ENCODE measurements around the gene TSPAN31. TPM values are rescaled to one million over a fixed set of nuclear protein-coding genes. Genes with fewer than 3 reads are reported as not detected.

Gene TSPAN31
- total and polyA plus RNA-seq, 9 of the 15 experiments (the other 6 are each of a cell fraction or from before 2014, with no cell fraction given) = 11.3 to 26.4 (median 14.3) TPM

GRCh38 chr12:57741844-57742738 is 2.7 kb upstream of the TSPAN31 start:
- Histone ChIP-seq H3K36me3 (ENCODE audit: control insufficient read depth, insufficient read depth, low read length) (peaks cover 13% of the 10 kb centered on the region), H3K4me1 (replicated peaks in 1 of 2; ENCODE audit: control insufficient read depth in 2 of 2, insufficient read depth in 2 of 2, low read length in 2 of 2) (peaks cover 7 to 27% of the 10 kb centered on the region in 2 experiments; a peak in 4 of 5 replicates), H3K9ac (ENCODE audit: insufficient read depth in 1 of 2, low read depth in 2 of 2, low read length in 2 of 2) (peak overlapping the region in 1 of 2 experiments; percentile 75; a peak in 2 of 4 replicates), H3K9me3 (replicated peaks; ENCODE audit: control insufficient read depth, insufficient read depth, low read depth, low read length) (no peaks in the 10 kb centered on the region), H3K4me3 (no peak overlapping the region), H3K27ac (ENCODE audit: extremely low read depth, low read depth, low read length) (no peak overlapping the region), H4K20me1 (replicated peaks; ENCODE audit: control insufficient read depth, insufficient read depth, low read length) (no peaks in the 10 kb centered on the region), H2AFZ (ENCODE audit: low read depth, low read length) (peak overlapping the region; percentile 49; the same call in 1 of the 2 replicates), H3K27me3 (ENCODE audit: control insufficient read depth in 2 of 2, insufficient read depth in 2 of 2, low read length in 2 of 2) (peaks cover 0 to 19% of the 10 kb centered on the region in 2 experiments; a peak in 3 of 5 replicates), H3K79me2 (ENCODE audit: control insufficient read depth, insufficient read depth, low read length) (peaks cover 8% of the 10 kb centered on the region; the same call in 1 of the 3 replicates), H3K9me1 (ENCODE audit: control insufficient read depth, insufficient read depth, low read length) (no peaks in the 10 kb centered on the region), H3K4me2 (ENCODE audit: insufficient read depth, low read length) (0 out of 2 replicates have a peak overlapping the region, but pooled peaks have one; percentile 17)
- POLR2A ChIA-PET = interaction anchor here (0.6 to 1.3 kb wide), 6 partner anchors 11 to 1328 kb away, joined by 3 to 4 read pairs (median 3); partner anchors contain the start of gene DDIT3
- in situ Hi-C loops (cut with MboI) = loop anchor here (10.0 kb wide), 1 partner anchor 427 kb away; no protein-coding TSS in a partner anchor
- DNase-seq (ENCODE audit: extremely low read depth in 1 of 4, low spot score in 3 of 4) (peak in 1 of 4 experiments; percentile 23), ATAC-seq (no peak), FAIRE-seq (no peak)
- CTCF ChIA-PET (ENCODE audit: low intra/inter-chr PET ratio) = no interaction called here
- 20% methylated on average over 14 of the region's 14 CpGs for WGBS (ENCODE audit: insufficient coverage, low coverage, missing lambda C conversion rate)
- no TSS peak for BruUV-seq (replicated peaks)
- intact Hi-C loops (cut with micrococcal nuclease) = no loop called here
- TF ChIP-seq ZNF407 (IDR thresholded peaks at IDR 0.05; ENCODE audit: low read depth) (no peak), KHSRP (IDR thresholded peaks at IDR 0.05) (no peak), ATF1 (CRISPR knock-in tag; IDR thresholded peaks at IDR 0.05) (no peak), ATF1 (tag; IDR thresholded peaks at IDR 0.05) (no peak), MED1 (CRISPR knock-in tag; IDR thresholded peaks at IDR 0.05; ENCODE audit: borderline replicate concordance) (no peak), CTCF (IDR thresholded peaks at IDR 0.05 in 2 of 3, conservative IDR thresholded peaks at IDR 0.05 in 1 of 3; ENCODE audit: insufficient read depth in 2 of 3, low read depth in 1 of 3, low read length in 3 of 3) (peak in 2 of 3 experiments; percentile 27 to 41; a peak in 3 of 6 replicates), RAD21 (CRISPR knock-in tag; conservative IDR thresholded peaks at IDR 0.05 in 1 of 2, IDR thresholded peaks at IDR 0.05 in 1 of 2) (0 out of 4 replicates have a peak, but pooled peaks of 1 of the 2 experiments have one; percentile 19), FOXM1 (IDR thresholded peaks at IDR 0.05; ENCODE audit: low read depth) (no peak), FOXM1 (CRISPR knock-in tag; IDR thresholded peaks at IDR 0.05; ENCODE audit: low read depth) (no peak)

Data from K562 (cell line).